Measurements from ENCODE around the gene PDHX.

DNA sequence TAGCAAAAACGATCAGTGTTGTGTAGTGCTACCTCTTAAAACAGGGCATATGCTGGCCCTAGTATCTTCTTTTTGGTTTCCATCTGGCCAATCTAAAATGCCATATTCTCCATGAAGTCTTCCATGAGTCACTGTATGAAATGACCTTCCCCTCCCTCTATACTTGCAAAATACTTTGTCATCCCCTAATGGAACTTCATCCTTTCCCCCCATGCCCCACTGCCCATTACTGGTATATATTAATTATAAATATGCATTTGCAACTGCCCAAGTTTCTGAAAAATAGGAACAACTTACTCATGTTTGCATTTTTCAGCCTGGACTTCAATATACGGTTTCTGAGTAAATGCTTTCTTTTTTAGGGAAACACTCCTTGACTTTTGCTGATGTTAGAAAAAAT, 4.7 kb upstream of the PDHX start:
- TF ChIP-seq, protein P1, sequence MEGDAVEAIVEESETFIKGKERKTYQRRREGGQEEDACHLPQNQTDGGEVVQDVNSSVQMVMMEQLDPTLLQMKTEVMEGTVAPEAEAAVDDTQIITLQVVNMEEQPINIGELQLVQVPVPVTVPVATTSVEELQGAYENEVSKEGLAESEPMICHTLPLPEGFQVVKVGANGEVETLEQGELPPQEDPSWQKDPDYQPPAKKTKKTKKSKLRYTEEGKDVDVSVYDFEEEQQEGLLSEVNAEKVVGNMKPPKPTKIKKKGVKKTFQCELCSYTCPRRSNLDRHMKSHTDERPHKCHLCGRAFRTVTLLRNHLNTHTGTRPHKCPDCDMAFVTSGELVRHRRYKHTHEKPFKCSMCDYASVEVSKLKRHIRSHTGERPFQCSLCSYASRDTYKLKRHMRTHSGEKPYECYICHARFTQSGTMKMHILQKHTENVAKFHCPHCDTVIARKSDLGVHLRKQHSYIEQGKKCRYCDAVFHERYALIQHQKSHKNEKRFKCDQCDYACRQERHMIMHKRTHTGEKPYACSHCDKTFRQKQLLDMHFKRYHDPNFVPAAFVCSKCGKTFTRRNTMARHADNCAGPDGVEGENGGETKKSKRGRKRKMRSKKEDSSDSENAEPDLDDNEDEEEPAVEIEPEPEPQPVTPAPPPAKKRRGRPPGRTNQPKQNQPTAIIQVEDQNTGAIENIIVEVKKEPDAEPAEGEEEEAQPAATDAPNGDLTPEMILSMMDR (IDR thresholded peaks at IDR 0.05) = no peak
- TF ChIP-seq POLR2A (IDR thresholded peaks at IDR 0.05) (no peak), EP300 (IDR thresholded peaks at IDR 0.05) (no peak), POLR2AphosphoS5 (IDR thresholded peaks at IDR 0.05) (no peak)

All from upper lobe of left lung (tissue), 4 donors.